ENCODE measurements around the gene LARGE2. TPM values are rescaled to one million over a fixed set of nuclear protein-coding genes. Genes with fewer than 3 reads are reported as not detected.
A peak's percentile ranks its signal among the peaks of the same experiment; 100 is the strongest.

The LARGE2 gene
- total and polyA plus RNA-seq, 2 of the 13 experiments (the other 11 are each of a cell fraction or from before 2014, with no cell fraction given) = 8.5 to 21.6 TPM

DNA sequence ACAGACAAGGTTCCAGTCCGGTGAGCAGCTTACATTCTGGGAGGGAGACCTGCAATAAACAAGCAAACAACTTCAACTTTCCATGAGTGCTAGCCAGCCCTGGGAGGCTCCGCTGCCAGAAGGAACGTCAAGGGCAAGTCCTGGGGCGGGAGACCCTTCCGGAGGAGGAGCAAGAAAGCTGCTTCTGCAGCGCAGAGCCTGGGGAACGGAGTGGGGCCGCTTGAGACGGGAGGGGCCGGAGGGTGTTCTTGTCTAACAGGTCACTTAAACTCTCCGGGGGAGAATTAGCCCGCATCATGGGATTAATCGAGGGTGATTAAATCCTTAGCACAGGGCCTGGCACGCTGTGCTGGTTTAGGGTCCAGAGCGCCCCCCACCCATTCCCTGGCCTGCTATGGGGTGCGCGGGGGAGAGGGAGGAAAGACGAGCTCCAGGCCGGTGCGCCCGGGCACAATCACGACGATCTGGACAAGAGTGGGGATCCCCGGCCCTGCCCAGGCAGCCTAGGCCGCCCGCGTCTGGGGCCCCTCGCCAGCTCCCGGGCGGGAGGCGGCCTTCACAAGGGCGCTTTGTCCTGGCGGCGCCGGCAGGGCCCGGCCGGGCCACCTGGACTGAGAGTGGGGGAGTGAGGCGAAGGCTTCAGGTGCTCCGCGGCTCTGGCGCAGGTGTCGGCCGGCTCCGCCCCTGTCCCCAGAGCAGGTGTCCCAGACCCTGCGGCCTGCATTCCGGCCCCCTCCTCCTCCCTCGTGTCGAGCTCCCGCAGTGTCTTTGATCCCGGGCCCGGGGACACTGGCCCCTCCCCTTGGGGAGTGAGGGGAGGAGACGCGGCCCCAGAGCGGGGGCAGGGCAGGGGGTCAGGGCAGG lies 663 bp upstream of the LARGE2 start (continued):
- TF ChIP-seq ZNF639 (CRISPR knock-in tag; conservative IDR thresholded peaks at IDR 0.05) (no peak), DNMT1 (CRISPR knock-in tag; IDR thresholded peaks at IDR 0.05) (no peak), STAG1 (CRISPR knock-in tag; IDR thresholded peaks at IDR 0.05) (no peak), ATF7-NPFF (CRISPR knock-in tag; IDR thresholded peaks at IDR 0.05; ENCODE audit: low read depth) (peak; percentile 11; the same call in 1 of the 2 replicates), TRIM24 (CRISPR knock-in tag; IDR thresholded peaks at IDR 0.05) (no peak), ZNF768 (CRISPR knock-in tag; IDR thresholded peaks at IDR 0.05) (no peak; the same call in 1 of the 2 replicates), CBX1 (IDR thresholded peaks at IDR 0.05; ENCODE audit: low read depth) (no peak), ZNF230 (CRISPR knock-in tag; IDR thresholded peaks at IDR 0.05) (peak; percentile 43; the same call in 1 of the 2 replicates), KDM5A (IDR thresholded peaks at IDR 0.05; ENCODE audit: borderline replicate concordance, low read length) (no peak), KDM1A (CRISPR knock-in tag; IDR thresholded peaks at IDR 0.05) (no peak), ZNF678 (CRISPR knock-in tag; IDR thresholded peaks at IDR 0.05) (no peak), TCF7L2 (IDR thresholded peaks at IDR 0.05; ENCODE audit: low read depth, low read length) (no peak), BRD4 (CRISPR knock-in tag; IDR thresholded peaks at IDR 0.05) (peak; percentile 38; the same call in 1 of the 2 replicates), TAF1 (CRISPR knock-in tag; IDR thresholded peaks at IDR 0.05) (peak; percentile 19; the same call in 1 of the 2 replicates), ZBTB44 (CRISPR knock-in tag; IDR thresholded peaks at IDR 0.05) (no peak), DR1 (CRISPR knock-in tag; IDR thresholded peaks at IDR 0.05) (no peak; the same call in 1 of the 2 replicates), HNRNPL (IDR thresholded peaks at IDR 0.05; ENCODE audit: low read depth, low read length) (0 out of 2 replicates have a peak, but pooled peaks have one; percentile 16), TEF (CRISPR knock-in tag; IDR thresholded peaks at IDR 0.05) (0 out of 2 replicates have a peak, but pooled peaks have one; percentile 19)
- TF ChIP-seq, protein P1, sequence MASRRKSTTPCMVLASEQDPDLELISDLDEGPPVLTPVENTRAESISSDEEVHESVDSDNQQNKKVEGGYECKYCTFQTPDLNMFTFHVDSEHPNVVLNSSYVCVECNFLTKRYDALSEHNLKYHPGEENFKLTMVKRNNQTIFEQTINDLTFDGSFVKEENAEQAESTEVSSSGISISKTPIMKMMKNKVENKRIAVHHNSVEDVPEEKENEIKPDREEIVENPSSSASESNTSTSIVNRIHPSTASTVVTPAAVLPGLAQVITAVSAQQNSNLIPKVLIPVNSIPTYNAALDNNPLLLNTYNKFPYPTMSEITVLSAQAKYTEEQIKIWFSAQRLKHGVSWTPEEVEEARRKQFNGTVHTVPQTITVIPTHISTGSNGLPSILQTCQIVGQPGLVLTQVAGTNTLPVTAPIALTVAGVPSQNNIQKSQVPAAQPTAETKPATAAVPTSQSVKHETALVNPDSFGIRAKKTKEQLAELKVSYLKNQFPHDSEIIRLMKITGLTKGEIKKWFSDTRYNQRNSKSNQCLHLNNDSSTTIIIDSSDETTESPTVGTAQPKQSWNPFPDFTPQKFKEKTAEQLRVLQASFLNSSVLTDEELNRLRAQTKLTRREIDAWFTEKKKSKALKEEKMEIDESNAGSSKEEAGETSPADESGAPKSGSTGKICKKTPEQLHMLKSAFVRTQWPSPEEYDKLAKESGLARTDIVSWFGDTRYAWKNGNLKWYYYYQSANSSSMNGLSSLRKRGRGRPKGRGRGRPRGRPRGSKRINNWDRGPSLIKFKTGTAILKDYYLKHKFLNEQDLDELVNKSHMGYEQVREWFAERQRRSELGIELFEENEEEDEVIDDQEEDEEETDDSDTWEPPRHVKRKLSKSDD (CRISPR knock-in tag; IDR thresholded peaks at IDR 0.05; ENCODE audit: low read depth) = 0 out of 2 replicates have a peak, but pooled peaks have one; percentile 25
- TF ChIP-seq, protein P2, sequence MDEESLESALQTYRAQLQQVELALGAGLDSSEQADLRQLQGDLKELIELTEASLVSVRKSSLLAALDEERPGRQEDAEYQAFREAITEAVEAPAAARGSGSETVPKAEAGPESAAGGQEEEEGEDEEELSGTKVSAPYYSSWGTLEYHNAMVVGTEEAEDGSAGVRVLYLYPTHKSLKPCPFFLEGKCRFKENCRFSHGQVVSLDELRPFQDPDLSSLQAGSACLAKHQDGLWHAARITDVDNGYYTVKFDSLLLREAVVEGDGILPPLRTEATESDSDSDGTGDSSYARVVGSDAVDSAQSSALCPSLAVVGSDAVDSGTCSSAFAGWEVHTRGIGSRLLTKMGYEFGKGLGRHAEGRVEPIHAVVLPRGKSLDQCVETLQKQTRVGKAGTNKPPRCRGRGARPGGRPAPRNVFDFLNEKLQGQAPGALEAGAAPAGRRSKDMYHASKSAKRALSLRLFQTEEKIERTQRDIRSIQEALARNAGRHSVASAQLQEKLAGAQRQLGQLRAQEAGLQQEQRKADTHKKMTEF (CRISPR knock-in tag; IDR thresholded peaks at IDR 0.05) = peak; percentile 56; the same call in 1 of the 2 replicates

Measured in HepG2 (cell line).